ENCODE measurements around the gene MINDY2.

DNA sequence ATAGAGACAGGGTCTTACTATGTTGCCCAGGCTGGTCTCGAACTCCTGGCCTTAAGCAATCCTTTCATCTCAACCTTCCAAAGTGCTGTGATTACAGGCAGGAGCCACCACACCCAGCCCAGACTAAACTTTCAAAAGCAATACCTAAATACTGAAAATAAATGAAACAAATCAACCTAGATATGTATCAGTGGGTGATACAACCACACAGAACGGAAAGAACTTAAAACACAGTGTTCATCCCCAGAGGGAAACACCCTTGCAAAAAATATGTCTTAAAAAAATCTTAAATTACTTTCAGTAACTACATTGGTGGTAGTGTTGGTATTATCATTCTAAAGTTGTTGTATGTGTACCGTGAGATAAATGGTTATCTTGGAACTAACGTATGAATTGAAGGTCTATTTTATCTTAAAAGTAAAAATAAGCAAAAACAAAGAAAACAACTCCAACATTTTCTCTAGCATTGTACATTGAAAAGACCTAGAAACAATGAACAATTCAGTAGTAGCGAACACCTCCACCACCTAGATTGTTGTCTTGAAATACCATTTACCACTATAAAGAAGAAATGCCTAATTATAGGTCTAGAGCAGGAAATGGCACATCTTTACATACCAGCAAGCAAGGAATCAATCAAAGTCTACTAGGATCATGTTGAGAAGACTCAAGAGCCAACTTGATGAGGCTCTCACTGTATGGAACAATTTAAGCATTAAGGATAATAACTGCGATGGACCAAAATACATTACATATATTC, 137.6 kb downstream of the MINDY2 start:
- TF ChIP-seq, protein P1, sequence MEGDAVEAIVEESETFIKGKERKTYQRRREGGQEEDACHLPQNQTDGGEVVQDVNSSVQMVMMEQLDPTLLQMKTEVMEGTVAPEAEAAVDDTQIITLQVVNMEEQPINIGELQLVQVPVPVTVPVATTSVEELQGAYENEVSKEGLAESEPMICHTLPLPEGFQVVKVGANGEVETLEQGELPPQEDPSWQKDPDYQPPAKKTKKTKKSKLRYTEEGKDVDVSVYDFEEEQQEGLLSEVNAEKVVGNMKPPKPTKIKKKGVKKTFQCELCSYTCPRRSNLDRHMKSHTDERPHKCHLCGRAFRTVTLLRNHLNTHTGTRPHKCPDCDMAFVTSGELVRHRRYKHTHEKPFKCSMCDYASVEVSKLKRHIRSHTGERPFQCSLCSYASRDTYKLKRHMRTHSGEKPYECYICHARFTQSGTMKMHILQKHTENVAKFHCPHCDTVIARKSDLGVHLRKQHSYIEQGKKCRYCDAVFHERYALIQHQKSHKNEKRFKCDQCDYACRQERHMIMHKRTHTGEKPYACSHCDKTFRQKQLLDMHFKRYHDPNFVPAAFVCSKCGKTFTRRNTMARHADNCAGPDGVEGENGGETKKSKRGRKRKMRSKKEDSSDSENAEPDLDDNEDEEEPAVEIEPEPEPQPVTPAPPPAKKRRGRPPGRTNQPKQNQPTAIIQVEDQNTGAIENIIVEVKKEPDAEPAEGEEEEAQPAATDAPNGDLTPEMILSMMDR (IDR thresholded peaks at IDR 0.05): no peak
- no peak for TF ChIP-seq EZH2 (IDR thresholded peaks at IDR 0.05)

Measured in neural progenitor cell (in vitro differentiated cells).